Mononuclear cell (primary cell): Measurements from ENCODE around the gene KLRF1. TPM values are rescaled to one million over a fixed set of nuclear protein-coding genes. Genes with fewer than 3 reads are reported as not detected.

Experiments used
- H3K27me3 ChIP-seq: 2 replicates; pipeline ENCODE4 v1.6.0; 2011; ENCODE audit warnings: low read length, control low read depth; ENCODE audit not compliant: insufficient read depth
- H3K4me1 ChIP-seq: 2 replicates; pipeline ENCODE4 v1.5.1; 2011; ENCODE audit warnings: mild to moderate bottlenecking, low read length, control low read depth; ENCODE audit not compliant: insufficient read depth
- H3K4me3 ChIP-seq: 2 replicates; pipeline ENCODE4 v1.5.1; 2011; ENCODE audit warnings: mild to moderate bottlenecking, low read length, moderate library complexity
- H3K9me3 ChIP-seq: 2 replicates; pipeline ENCODE4 v1.5.1; 2011; ENCODE audit warnings: low read depth, mild to moderate bottlenecking, control low read depth, low read length
- total RNA-seq: library from RNA; depleted of rRNA; stranded (reverse); fragments of >200 nt; gene quantifications from one replicate; pipeline ENCODE4 v1.2.3, GENCODE V29; 2012

Gene KLRF1
- total RNA-seq, 1 donor, result 27.0 TPM

DNA sequence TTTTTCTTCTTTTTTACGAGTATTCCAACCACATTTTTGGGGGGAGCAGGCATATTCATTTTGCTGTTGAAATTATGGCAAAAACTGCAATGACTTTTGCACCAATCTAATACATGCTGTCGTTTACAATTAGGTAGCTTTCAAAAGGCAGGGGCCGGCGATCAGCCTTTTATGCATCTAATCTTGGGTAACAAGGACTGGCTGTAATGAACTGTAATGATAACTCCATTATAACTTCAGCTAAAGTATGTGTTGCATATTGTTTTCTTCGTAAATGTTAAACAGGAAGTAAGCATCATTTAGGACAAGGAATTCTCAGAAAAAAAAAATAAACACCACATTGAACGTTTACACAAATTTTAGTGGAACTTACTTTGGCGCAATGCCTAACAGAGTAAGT is 30.3 kb upstream of the KLRF1 start:
- H3K4me3 ChIP-seq, result no peak overlapping the region
- no peaks in the 10 kb centered on the region for H3K27me3 ChIP-seq
- peaks cover 26% of the 10 kb centered on the region for H3K4me1 ChIP-seq
- no peaks in the 10 kb centered on the region for H3K9me3 ChIP-seq

DNA sequence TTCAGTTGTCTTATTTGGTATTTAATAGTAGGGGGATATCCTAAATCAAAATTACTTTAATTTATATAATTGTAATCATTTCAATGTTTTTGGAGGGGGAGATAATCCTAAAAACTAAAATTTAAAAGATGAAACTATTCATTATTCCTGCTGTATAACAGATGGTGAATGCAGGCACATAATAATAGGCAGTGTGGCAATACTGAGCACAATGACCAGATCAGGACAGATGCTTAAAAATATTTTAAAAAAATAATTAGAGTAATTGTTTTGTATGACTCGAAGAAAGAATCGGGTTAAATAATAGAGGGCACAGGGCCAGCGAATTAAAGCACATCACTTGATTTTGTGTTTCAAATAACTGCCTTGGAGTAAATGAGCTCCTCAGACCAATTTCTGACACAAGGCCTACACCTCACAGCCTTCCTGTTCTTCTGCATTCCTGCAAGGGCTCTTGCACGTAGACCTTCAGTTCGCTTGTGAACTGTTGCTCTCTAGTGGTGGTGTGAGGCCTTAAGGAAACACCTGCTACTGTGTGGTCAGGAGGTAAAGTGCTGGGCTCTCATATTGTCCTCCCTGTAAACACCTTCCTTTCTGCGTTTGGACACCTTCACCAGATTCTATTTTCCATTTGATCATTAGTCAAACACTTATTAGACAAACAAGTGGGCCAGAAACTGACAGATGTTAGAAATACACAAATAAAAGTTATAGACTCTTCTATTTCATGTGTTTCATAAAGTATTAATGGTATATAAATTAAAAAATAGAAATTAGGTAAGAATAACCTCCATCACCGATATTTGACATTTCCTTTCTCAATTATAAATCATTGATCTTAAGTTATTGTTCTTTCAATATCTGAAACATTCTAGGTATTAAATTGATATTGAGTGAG is 29.3 kb upstream of the KLRF1 start:
- H3K9me3 ChIP-seq, result no peaks in the 10 kb centered on the region
- no peak overlapping the region for H3K4me3 ChIP-seq
- H3K4me1 ChIP-seq, result peaks cover 26% of the 10 kb centered on the region
- H3K27me3 ChIP-seq, result no peaks in the 10 kb centered on the region

- Histone ChIP-seq H3K4me1 (peaks cover 17% of the 10 kb centered on the region), H3K27me3 (no peaks in the 10 kb centered on the region), H3K4me3 (no peak overlapping the region), H3K9me3 (no peaks in the 10 kb centered on the region)
Observed at GRCh38 chr12:9799961-9800360, 27.3 kb upstream of the KLRF1 start.

GRCh38 chr12:9805883-9806282 is 21.4 kb upstream of the KLRF1 start:
- Histone ChIP-seq H3K4me1 (peaks cover 6% of the 10 kb centered on the region), H3K4me3 (no peak overlapping the region), H3K27me3 (no peaks in the 10 kb centered on the region), H3K9me3 (no peaks in the 10 kb centered on the region)

GRCh38 chr12:9806714-9807113 is 20.6 kb upstream of the KLRF1 start:
- H3K9me3 ChIP-seq, result no peaks in the 10 kb centered on the region
- H3K27me3 ChIP-seq, result no peaks in the 10 kb centered on the region
- no peak overlapping the region for H3K4me3 ChIP-seq
- H3K4me1 ChIP-seq, result peaks cover 14% of the 10 kb centered on the region

DNA sequence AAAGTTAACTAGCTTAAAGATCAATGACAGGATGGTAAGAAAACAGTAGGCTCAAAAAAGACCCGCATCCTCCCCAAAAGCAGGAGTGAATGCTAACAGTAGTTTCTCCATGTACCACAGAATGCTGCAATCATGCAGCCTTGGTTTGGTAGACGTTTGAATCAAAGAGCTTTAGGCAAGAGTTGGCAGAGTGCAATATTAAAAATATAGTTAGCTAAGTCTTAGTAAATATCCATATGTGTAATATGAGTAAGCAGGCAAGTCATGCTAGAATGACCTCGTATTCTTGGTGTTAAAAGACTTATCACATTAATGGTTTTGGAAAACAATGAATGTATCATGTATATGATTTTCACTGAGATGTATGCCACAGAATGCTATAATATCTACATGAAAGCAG is 18.8 kb upstream of the KLRF1 start:
- no peak overlapping the region for H3K4me3 ChIP-seq
- no peaks in the 10 kb centered on the region for H3K27me3 ChIP-seq
- H3K9me3 ChIP-seq, result no peaks in the 10 kb centered on the region
- peaks cover 22% of the 10 kb centered on the region for H3K4me1 ChIP-seq

DNA sequence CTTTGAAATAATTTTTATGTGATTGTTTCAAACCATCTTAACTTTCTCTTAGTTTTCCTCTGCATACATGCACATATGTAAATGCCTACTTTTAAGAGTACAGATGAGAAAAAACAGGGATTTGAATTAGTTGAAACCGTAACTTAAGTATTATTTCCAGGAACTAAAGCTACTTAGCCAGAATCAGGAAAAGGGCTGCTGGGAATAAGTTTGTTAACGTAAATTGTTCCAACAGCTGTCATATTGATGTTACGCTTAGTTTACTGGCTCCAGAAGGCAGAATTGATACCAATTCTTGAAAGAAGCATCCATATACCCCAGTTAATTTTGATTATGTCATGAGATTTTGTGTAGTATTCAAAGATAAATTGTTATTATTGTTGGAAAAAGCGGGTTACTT is 17.9 kb upstream of the KLRF1 start:
- H3K27me3 ChIP-seq, result no peaks in the 10 kb centered on the region
- H3K4me1 ChIP-seq, result peaks cover 28% of the 10 kb centered on the region
- H3K9me3 ChIP-seq, result no peaks in the 10 kb centered on the region
- H3K4me3 ChIP-seq, result no peak overlapping the region

DNA sequence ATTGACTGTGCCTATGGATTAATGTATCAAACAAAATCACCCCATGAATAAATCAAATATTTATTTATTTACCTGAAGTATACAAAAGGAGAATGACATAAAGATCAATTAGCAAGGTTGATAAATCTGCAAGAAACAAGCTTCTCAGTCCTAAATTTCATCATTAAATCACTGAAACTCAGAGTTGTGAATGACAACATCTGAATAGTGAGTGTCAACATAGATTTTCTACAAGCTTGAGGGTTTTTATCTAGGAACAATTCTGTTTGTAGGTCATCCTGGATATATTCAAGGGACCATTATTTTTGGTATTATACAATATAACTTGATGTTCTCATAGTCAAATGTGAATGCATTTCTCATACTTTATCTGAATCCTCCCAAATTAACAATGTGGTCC is 17.4 kb upstream of the KLRF1 start:
- Histone ChIP-seq H3K4me1 (peaks cover 28% of the 10 kb centered on the region), H3K9me3 (no peaks in the 10 kb centered on the region), H3K4me3 (no peak overlapping the region), H3K27me3 (no peaks in the 10 kb centered on the region)

DNA sequence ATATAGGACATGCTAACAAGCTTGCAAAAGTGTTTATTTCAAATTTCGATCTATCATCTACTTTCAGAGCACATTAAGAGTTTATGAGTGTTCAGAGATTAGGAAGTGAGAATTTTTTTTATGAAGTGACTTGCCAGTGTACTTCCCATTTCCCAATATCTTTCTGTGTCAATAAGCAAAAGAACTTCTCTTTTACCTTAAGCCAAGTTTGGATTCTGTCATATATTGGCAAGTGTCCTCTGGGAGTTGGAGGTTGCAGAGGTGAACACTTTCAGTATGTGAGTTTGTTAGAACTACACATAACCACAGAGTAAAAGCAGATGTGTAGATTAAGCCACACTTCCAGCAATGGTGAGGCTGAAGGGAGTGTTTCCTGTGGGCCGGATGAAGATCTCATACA is 16.6 kb upstream of the KLRF1 start:
- H3K9me3 ChIP-seq, result no peaks in the 10 kb centered on the region
- H3K4me3 ChIP-seq, result no peak overlapping the region
- peaks cover 28% of the 10 kb centered on the region for H3K4me1 ChIP-seq
- H3K27me3 ChIP-seq, result no peaks in the 10 kb centered on the region

GRCh38 chr12:9811621-9812020 is 15.7 kb upstream of the KLRF1 start:
- Histone ChIP-seq H3K27me3 (no peaks in the 10 kb centered on the region), H3K9me3 (no peaks in the 10 kb centered on the region), H3K4me1 (peaks cover 28% of the 10 kb centered on the region), H3K4me3 (no peak overlapping the region)

DNA sequence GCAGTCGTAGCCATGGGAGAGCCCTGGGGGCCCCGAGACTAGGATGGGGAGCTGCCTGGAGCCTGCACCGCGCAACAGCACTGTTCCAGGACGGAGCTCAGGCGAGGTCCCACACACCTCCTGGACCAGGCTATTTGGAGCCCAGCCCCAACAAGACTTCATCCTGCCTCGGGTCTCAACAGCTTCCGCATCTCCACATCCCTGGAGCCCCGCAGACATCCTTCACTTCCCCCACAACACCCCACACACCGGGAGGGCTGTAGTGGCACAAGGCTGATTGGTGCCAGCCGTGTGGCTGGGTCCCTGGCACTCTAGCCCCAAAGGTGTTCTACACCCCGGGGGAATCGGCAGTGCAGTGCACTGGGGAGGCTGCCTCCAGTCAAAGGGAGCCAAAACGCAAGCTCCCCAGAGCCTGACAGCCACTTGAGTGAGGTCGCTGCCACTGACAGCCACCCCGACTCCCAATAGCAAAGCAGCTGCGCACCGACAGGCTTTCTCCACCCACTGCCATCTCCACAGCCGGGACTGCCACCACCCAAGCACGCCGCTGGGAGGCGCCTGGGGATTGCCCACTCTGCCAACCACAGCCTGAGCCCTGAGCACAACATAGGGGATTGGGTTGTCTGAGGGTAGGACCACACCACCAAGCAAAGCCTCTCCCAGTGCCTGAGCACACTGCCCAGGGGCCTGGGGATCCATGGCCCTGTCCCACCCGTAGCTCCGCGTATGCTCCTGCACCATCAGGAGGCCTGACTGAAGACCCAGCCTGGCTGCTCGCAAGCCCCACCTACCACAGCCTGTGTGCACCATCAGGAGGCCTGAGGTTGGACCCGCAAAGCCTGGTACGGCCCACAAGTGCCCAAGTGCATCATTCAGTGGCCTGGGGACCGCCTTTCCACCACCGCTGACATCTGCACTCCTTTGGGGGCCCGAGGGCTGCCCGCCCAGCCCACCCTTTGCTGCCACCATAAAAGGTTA is 13.2 kb upstream of the KLRF1 start:
- Histone ChIP-seq H3K4me3 (peak overlapping the region; percentile 38), H3K27me3 (no peaks in the 10 kb centered on the region), H3K9me3 (no peaks in the 10 kb centered on the region), H3K4me1 (peaks cover 28% of the 10 kb centered on the region)

- Histone ChIP-seq H3K4me3 (no peak overlapping the region), H3K9me3 (no peaks in the 10 kb centered on the region), H3K4me1 (no peaks in the 10 kb centered on the region), H3K27me3 (no peaks in the 10 kb centered on the region)
Observed at GRCh38 chr12:9820281-9820930, 6.9 kb upstream of the KLRF1 start.

DNA sequence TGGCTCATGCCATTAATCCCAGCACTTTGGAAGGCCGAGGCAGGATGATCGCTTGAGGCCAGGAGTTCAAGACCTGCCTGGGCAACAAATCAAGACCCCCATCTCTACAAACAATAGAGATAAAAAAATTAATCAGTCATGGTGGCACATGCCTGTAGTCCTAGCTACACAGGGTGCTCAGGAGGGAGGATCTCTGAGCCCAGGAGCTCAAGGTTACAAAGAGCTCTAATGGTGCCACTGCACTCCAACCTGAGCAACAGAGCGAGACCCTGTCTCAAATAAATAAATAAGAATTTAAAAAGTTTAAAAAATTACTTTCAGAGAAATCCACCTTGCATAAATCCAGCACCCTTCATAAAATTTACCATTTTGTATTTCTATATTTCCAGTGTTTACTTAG is 2.2 kb downstream of the KLRF1 start:
- Histone ChIP-seq H3K4me1 (no peaks in the 10 kb centered on the region), H3K4me3 (peak overlapping the region; percentile 27), H3K27me3 (no peaks in the 10 kb centered on the region), H3K9me3 (no peaks in the 10 kb centered on the region)

GRCh38 chr12:9829982-9830381 is 2.7 kb downstream of the KLRF1 start:
- no peaks in the 10 kb centered on the region for H3K27me3 ChIP-seq
- no peaks in the 10 kb centered on the region for H3K4me1 ChIP-seq
- H3K4me3 ChIP-seq, result peak overlapping the region; percentile 27
- H3K9me3 ChIP-seq, result no peaks in the 10 kb centered on the region

GRCh38 chr12:9831720-9832119 is 4.4 kb downstream of the KLRF1 start:
- Histone ChIP-seq H3K9me3 (no peaks in the 10 kb centered on the region), H3K4me1 (no peaks in the 10 kb centered on the region), H3K27me3 (no peaks in the 10 kb centered on the region), H3K4me3 (no peak overlapping the region)
